Measurements from ENCODE around the gene CMTM4. TPM values are rescaled to one million over a fixed set of nuclear protein-coding genes. Genes with fewer than 3 reads are reported as not detected.

CMTM4 gene
- polyA plus RNA-seq, 1 experiment, result 19.2 TPM

DNA sequence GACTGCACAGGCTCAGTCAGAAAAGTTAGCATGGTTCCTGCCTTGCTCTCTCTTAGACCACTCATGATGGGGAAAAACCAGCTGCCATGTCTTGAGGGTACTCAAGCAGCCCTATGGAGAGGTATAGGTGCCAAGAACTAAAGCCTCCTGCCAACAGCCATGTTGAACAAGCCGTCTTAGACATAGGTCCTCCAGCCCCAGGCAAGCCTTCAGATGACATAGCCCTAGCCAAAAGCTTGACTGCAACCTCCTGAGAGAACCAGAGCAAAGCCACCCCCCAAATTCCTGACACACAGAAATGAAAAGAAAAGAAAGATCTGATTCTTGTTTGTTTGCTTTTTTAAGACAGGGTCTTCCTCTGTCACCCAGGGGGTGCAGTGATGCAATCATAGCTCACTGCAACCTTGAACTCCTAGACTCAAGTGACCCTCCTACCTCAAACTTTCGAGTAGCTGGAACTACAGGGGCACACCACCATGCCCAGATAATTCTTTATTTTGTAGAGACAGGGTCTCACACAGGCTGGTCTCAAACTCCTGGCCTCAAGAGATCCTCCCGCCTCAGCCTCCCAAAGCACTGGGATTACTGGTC is 55.7 kb downstream of the CMTM4 start:
- ChIA-PET CTCF (interaction anchor here (0.6 to 4.4 kb wide), 3 partner anchors 10 to 190 kb away, joined by 3 to 49 read pairs (median 3); partner anchors contain the start of gene NAE1), POLR2A (no interaction called here)
- Histone ChIP-seq H3K27me3 (ENCODE audit: control insufficient read depth, insufficient read depth, low read length) (no peaks in the 10 kb centered on the region), H3K9me3 (ENCODE audit: control insufficient read depth, insufficient read depth, low read length) (no peaks in the 10 kb centered on the region), H3K27ac (ENCODE audit: low read depth, low read length) (no peak overlapping the region), H3K4me3 (ENCODE audit: low read depth, low read length) (no peak overlapping the region)
- DNase-seq (ENCODE audit: low read depth, low spot score), result no peak
- TF ChIP-seq, protein P1, sequence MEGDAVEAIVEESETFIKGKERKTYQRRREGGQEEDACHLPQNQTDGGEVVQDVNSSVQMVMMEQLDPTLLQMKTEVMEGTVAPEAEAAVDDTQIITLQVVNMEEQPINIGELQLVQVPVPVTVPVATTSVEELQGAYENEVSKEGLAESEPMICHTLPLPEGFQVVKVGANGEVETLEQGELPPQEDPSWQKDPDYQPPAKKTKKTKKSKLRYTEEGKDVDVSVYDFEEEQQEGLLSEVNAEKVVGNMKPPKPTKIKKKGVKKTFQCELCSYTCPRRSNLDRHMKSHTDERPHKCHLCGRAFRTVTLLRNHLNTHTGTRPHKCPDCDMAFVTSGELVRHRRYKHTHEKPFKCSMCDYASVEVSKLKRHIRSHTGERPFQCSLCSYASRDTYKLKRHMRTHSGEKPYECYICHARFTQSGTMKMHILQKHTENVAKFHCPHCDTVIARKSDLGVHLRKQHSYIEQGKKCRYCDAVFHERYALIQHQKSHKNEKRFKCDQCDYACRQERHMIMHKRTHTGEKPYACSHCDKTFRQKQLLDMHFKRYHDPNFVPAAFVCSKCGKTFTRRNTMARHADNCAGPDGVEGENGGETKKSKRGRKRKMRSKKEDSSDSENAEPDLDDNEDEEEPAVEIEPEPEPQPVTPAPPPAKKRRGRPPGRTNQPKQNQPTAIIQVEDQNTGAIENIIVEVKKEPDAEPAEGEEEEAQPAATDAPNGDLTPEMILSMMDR (IDR thresholded peaks at IDR 0.05; ENCODE audit: low read depth, low read length), result no peak

DNA sequence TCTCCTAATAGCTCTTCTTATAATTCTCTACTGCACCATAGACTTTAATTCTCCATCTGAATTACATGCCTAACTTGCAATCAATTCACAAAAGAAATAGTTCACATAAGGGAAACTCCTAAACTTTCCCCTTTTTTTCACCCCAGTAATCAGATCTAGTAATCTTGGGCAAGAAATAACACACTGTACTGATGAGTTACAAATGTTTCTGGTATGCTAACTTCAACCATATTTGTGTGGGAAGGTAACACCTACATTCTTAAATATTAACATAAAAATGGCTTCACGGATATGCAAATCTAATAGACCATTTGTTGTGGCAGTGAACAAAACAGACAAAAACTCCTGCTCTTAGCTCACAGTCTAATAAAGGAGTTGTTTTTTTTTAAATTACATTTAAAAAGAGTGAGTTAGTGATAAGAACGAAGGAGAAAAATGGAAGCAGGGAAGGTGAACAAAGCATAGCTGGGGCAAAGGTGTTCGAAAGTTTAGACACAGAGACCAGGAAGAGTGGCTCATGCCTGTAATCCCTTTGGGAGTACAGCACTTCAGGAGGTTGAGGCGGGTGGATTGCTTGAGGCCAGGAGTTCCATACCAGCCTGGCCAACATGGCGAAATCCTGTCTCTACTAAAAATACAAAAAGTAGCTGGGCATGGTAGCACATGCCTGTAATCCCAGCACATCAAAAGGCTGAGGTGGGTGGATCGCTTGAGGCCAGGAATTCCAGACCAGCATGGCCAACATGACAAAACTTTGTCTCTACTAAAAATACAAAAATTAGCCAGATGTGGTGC is 57.3 kb downstream of the CMTM4 start:
- H3K9me3 ChIP-seq (ENCODE audit: control insufficient read depth, insufficient read depth, low read length), result no peaks in the 10 kb centered on the region
- H3K27me3 ChIP-seq (ENCODE audit: control insufficient read depth, insufficient read depth, low read length), result no peaks in the 10 kb centered on the region
- ChIA-PET CTCF (interaction anchor here (0.5 to 4.4 kb wide), 5 partner anchors 12 to 99 kb away, joined by 3 to 49 read pairs (median 5); no protein-coding TSS in a partner anchor), POLR2A (no interaction called here)
- H3K4me3 ChIP-seq (ENCODE audit: low read depth, low read length), result no peak overlapping the region
- no peak overlapping the region for H3K27ac ChIP-seq (ENCODE audit: low read depth, low read length)
- no peak for DNase-seq (ENCODE audit: low read depth, low spot score)
- TF ChIP-seq, protein P1 (IDR thresholded peaks at IDR 0.05; ENCODE audit: low read depth, low read length), result no peak

DNA sequence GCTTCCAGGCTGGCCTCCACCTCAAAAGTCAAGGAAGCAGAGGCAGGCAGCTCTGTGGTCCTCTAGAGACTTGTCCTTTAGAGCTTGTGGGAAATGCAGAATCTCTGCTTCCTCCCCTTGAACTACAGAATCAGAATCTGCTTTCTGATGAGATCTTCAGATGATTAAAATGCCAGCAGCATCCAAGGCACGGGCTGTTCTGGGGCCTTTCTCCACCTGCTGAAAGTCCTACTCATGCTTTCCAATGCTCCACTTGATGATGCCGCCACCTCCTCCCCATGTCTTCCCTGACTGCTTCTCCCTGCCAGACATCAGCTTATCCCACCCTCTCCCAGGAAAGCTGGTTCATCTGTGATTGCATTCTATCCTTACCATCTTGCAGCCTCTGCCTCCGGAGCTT is 58.7 kb downstream of the CMTM4 start:
- Histone ChIP-seq H3K27me3 (ENCODE audit: control insufficient read depth, insufficient read depth, low read length) (no peaks in the 10 kb centered on the region), H3K27ac (ENCODE audit: low read depth, low read length) (no peak overlapping the region), H3K9me3 (ENCODE audit: control insufficient read depth, insufficient read depth, low read length) (no peaks in the 10 kb centered on the region), H3K4me3 (ENCODE audit: low read depth, low read length) (no peak overlapping the region)
- CTCF ChIA-PET, result interaction anchor here (4.4 kb wide), 1 partner anchor 13 kb away, joined by 49 read pairs; no protein-coding TSS in a partner anchor
- no peak for DNase-seq (ENCODE audit: low read depth, low spot score)
- POLR2A ChIA-PET, result no interaction called here
- TF ChIP-seq, protein P1 (IDR thresholded peaks at IDR 0.05; ENCODE audit: low read depth, low read length), result no peak

DNA sequence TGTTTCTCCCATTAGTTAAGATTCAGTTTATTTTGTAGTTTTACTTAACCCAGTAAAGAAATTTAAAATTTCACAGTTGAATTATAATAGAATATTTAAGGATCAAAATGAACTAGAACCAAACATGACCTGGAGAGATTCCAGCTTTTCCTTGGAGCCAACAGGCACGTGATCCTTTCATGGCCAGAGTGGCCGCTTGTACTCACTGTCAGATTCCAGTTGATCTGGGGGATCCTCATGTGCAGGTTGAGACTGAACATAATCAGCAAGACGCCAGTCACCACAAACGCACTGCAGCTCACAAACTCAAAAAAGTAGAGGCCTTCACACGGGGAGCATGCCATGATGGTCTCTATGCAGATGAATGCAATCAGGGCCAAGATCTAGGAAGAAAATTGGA is 60.3 kb downstream of the CMTM4 start:
- TF ChIP-seq, protein P1 (IDR thresholded peaks at IDR 0.05; ENCODE audit: low read depth, low read length), result no peak
- no peak overlapping the region for H3K27ac ChIP-seq (ENCODE audit: low read depth, low read length)
- H3K27me3 ChIP-seq (ENCODE audit: control insufficient read depth, insufficient read depth, low read length), result no peaks in the 10 kb centered on the region
- no peak for DNase-seq (ENCODE audit: low read depth, low spot score)
- ChIA-PET CTCF (interaction anchor here (1.7 to 2.6 kb wide), 2 partner anchors 15 to 26 kb away, joined by 6 to 33 read pairs; no protein-coding TSS in a partner anchor), POLR2A (no interaction called here)
- no peak overlapping the region for H3K4me3 ChIP-seq (ENCODE audit: low read depth, low read length)
- no peaks in the 10 kb centered on the region for H3K9me3 ChIP-seq (ENCODE audit: control insufficient read depth, insufficient read depth, low read length)

DNA sequence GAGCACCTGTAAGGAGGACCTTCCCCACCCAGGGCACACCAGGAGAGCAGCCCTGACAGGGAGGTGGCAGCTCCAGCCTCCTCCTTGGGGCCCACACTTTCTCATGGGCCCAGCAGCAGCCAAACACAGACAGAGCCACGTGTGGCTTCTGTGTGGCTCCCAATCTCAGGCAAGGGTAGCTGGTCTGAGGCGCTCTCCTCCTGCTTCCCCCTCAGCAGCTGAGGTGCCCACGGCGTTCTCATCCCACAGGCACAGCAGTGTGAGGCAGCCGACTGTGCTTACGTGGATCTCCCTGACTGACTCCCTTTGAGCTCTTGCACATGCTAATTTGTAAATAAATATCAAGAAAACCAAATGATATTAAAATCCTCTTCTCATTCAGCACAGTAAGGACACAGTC is 61.1 kb downstream of the CMTM4 start:
- DNase-seq (ENCODE audit: low read depth, low spot score), result no peak
- TF ChIP-seq, protein P1 (IDR thresholded peaks at IDR 0.05; ENCODE audit: low read depth, low read length), result no peak
- CTCF ChIA-PET, result interaction anchor here (0.6 to 2.6 kb wide), 4 partner anchors 16 to 195 kb away, joined by 3 to 33 read pairs (median 5); partner anchors contain the start of gene NAE1
- Histone ChIP-seq H3K9me3 (ENCODE audit: control insufficient read depth, insufficient read depth, low read length) (no peaks in the 10 kb centered on the region), H3K4me3 (ENCODE audit: low read depth, low read length) (no peak overlapping the region), H3K27ac (ENCODE audit: low read depth, low read length) (no peak overlapping the region), H3K27me3 (ENCODE audit: control insufficient read depth, insufficient read depth, low read length) (no peaks in the 10 kb centered on the region)
- POLR2A ChIA-PET, result interaction anchor here (0.9 kb wide), 1 partner anchor 15 kb away, joined by 3 read pairs; no protein-coding TSS in a partner anchor

Measured in AG04450 (cell line).